ENCODE data around the gene HACD3. TPM values are rescaled to one million over a fixed set of nuclear protein-coding genes. Genes with fewer than 3 reads are reported as not detected.

Gene HACD3
- total and polyA plus RNA-seq, 2 of the 13 experiments (the other 11 are each of a cell fraction or from before 2014, with no cell fraction given): 73.6 to 161 TPM

DNA sequence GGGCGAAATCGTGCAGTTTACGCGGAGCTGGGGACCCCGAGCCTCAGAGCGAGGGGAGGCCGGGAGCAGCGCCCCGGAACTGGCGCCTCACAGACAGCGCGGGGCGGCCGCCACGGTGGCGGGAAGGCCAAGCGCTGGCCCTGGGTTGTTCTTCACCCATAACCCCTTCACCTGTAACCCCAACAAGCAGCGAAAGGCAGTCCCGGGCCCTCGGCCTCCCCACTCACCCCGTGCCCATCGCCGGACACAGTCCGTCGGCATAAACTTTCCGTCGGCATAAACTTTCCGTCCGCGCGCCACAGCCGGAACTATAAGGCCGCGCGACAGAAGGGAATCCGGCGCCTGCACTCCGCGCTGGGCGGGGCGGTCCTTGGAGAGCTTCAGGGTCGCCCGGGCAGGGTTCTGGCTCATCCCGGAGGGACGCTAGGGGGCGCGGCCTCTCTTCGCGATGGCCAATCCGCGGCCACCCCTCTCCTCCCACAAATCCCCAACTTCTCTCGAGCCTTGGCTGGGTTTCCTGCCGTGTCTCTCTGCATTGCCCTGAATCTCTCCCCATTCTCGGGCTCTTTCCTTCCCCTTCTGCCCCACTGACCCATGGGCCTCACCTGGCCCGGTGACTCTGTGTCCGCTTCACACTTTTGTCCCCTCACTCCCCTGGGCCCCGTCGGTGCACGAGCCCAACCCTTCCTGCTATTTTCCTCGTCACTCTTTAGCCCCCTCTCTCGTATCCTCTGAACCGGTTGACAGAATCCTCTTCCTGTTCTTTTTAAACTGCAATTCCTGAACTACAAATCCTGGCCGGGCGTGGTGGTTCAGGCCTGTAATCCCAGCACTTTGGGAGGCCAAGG is 80.8 kb downstream of the HACD3 start, which contains the start of gene INTS14 (continued):
- TF ChIP-seq ZBED4 (CRISPR knock-in tag; IDR thresholded peaks at IDR 0.05; ENCODE audit: borderline replicate concordance) (peak; percentile 63), PPARG (CRISPR knock-in tag; conservative IDR thresholded peaks at IDR 0.05) (peak; percentile 78), CCAR2 (optimal IDR thresholded peaks at IDR 0.05; ENCODE audit: low read depth, low read length) (peak; percentile 78), ZNF331 (CRISPR knock-in tag; IDR thresholded peaks at IDR 0.05) (peak; percentile 97), DMAP1 (CRISPR knock-in tag; IDR thresholded peaks at IDR 0.05) (peak; percentile 99), CCDC6 (CRISPR knock-in tag; IDR thresholded peaks at IDR 0.05) (peak; percentile 89; the same call in 1 of the 2 replicates), CEBPB (IDR thresholded peaks at IDR 0.05; ENCODE audit: borderline replicate concordance, low read depth, low read length) (no peak), SMYD3 (CRISPR knock-in tag; IDR thresholded peaks at IDR 0.05) (0 out of 2 replicates have a peak, but pooled peaks have one; percentile 75), ZBTB2 (CRISPR knock-in tag; IDR thresholded peaks at IDR 0.05; ENCODE audit: low read depth) (peak; percentile 77), SOX13 (IDR thresholded peaks at IDR 0.05) (no peak), SOX13 (CRISPR knock-in tag; conservative IDR thresholded peaks at IDR 0.05 in 1 of 2, IDR thresholded peaks at IDR 0.05 in 1 of 2) (peak in 1 of 2 experiments; percentile 74; a peak in 2 of 4 replicates), KLF6 (CRISPR knock-in tag; IDR thresholded peaks at IDR 0.05) (peak; percentile 90; the same call in 1 of the 2 replicates)
- TF ChIP-seq, protein P1, sequence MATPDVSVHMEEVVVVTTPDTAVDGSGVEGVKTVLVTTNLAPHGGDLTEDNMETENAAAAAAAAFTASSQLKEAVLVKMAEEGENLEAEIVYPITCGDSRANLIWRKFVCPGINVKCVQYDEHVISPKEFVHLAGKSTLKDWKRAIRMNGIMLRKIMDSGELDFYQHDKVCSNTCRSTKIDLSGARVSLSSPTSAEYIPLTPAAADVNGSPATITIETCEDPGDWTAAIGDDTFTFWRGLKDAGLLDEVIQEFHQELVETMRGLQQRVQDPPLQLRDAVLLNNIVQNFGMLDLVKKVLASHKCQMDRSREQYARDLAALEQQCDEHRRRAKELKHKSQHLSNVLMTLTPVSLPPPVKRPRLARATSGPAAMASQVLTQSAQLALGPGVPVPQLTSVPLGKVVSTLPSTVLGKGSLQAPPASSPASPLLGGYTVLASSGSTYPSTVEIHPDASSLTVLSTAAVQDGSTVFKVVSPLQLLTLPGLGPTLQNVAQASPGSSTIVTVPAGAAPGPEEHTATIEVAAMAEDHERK (CRISPR knock-in tag; IDR thresholded peaks at IDR 0.05; ENCODE audit: low read depth): 0 out of 2 replicates have a peak, but pooled peaks have one; percentile 55
- TF ChIP-seq, protein P2, sequence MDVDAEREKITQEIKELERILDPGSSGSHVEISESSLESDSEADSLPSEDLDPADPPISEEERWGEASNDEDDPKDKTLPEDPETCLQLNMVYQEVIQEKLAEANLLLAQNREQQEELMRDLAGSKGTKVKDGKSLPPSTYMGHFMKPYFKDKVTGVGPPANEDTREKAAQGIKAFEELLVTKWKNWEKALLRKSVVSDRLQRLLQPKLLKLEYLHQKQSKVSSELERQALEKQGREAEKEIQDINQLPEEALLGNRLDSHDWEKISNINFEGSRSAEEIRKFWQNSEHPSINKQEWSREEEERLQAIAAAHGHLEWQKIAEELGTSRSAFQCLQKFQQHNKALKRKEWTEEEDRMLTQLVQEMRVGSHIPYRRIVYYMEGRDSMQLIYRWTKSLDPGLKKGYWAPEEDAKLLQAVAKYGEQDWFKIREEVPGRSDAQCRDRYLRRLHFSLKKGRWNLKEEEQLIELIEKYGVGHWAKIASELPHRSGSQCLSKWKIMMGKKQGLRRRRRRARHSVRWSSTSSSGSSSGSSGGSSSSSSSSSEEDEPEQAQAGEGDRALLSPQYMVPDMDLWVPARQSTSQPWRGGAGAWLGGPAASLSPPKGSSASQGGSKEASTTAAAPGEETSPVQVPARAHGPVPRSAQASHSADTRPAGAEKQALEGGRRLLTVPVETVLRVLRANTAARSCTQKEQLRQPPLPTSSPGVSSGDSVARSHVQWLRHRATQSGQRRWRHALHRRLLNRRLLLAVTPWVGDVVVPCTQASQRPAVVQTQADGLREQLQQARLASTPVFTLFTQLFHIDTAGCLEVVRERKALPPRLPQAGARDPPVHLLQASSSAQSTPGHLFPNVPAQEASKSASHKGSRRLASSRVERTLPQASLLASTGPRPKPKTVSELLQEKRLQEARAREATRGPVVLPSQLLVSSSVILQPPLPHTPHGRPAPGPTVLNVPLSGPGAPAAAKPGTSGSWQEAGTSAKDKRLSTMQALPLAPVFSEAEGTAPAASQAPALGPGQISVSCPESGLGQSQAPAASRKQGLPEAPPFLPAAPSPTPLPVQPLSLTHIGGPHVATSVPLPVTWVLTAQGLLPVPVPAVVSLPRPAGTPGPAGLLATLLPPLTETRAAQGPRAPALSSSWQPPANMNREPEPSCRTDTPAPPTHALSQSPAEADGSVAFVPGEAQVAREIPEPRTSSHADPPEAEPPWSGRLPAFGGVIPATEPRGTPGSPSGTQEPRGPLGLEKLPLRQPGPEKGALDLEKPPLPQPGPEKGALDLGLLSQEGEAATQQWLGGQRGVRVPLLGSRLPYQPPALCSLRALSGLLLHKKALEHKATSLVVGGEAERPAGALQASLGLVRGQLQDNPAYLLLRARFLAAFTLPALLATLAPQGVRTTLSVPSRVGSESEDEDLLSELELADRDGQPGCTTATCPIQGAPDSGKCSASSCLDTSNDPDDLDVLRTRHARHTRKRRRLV (CRISPR knock-in tag; IDR thresholded peaks at IDR 0.05): peak; percentile 89
- TF ChIP-seq, protein P3, sequence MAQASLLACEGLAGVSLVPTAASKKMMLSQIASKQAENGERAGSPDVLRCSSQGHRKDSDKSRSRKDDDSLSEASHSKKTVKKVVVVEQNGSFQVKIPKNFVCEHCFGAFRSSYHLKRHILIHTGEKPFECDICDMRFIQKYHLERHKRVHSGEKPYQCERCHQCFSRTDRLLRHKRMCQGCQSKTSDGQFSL (CRISPR knock-in tag; IDR thresholded peaks at IDR 0.05): 0 out of 2 replicates have a peak, but pooled peaks have one; percentile 30

All from HepG2 (cell line).